SH-SY5Y (cell line): Measurements from ENCODE around the gene PTEN.

Experiments used
- GATA2 ChIP-seq: IDR thresholded peaks from 2 replicates; pipeline ENCODE4 v1.6.1; 2011; ENCODE audit warnings: mild to moderate bottlenecking, low read depth, low read length
- GATA3 ChIP-seq: IDR thresholded peaks from 2 replicates; pipeline ENCODE4 v1.6.1; 2011; ENCODE audit warnings: low read depth, mild to moderate bottlenecking, low read length, moderate library complexity

GRCh38 chr10:87987206-87987605 lies 123.8 kb downstream of the PTEN start:
- no peak for TF ChIP-seq GATA3
- no peak for TF ChIP-seq GATA2
